Hepatocyte (in vitro differentiated cells): Measurements from ENCODE around the gene OLFML3.

Experiments used
- EZH2 ChIP-seq: fragments of 200-600 bp; sonication (generic); IDR thresholded peaks from 2 replicates; pipeline ENCODE4 v1.6.1; 2016; ENCODE audit warnings: antibody characterized with exemption, mild to moderate bottlenecking, borderline replicate concordance
- TF ChIP-seq, protein P1 (sequence below): fragments of 200-600 bp; sonication (generic); IDR thresholded peaks from 2 replicates; pipeline ENCODE4 v1.5.1; 2016; ENCODE audit warnings: antibody characterized with exemption, mild to moderate bottlenecking; ENCODE audit not compliant: poor library complexity

DNA sequence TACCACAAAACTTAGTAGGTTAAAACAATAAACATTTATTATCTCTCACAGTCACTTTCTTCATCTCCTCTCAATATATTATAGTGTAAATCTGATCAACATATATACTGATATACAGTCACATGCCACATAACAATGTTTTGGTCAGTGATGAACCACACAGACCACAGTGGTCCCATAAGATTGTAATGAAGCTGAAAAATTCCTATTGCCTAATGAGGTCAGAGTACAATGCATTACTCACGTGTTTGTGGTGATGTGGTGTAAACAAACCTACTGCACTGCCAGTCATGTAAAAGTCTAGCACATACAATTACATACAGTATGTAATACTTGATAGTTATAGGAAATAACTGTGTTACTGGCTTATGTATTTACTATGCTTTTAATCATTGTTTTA is 30.1 kb downstream of the OLFML3 start:
- TF ChIP-seq, protein P1, sequence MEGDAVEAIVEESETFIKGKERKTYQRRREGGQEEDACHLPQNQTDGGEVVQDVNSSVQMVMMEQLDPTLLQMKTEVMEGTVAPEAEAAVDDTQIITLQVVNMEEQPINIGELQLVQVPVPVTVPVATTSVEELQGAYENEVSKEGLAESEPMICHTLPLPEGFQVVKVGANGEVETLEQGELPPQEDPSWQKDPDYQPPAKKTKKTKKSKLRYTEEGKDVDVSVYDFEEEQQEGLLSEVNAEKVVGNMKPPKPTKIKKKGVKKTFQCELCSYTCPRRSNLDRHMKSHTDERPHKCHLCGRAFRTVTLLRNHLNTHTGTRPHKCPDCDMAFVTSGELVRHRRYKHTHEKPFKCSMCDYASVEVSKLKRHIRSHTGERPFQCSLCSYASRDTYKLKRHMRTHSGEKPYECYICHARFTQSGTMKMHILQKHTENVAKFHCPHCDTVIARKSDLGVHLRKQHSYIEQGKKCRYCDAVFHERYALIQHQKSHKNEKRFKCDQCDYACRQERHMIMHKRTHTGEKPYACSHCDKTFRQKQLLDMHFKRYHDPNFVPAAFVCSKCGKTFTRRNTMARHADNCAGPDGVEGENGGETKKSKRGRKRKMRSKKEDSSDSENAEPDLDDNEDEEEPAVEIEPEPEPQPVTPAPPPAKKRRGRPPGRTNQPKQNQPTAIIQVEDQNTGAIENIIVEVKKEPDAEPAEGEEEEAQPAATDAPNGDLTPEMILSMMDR = no peak
- TF ChIP-seq EZH2 = no peak
